SK-N-SH (cell line): ENCODE measurements around the gene THBS2. TPM values are rescaled to one million over a fixed set of nuclear protein-coding genes. Genes with fewer than 3 reads are reported as not detected.

ENCODE experiments used
- CTCF ChIA-PET: fragments of 300-600, 350-600 bp; formaldehyde crosslinking; extraction: SDS; loops from one replicate; lab custom pipeline; 2021; lab: Yijun Ruan, JAX
- POLR2A ChIA-PET: fragments of 350-600 bp; sonication (Branson Sonifier 250); formaldehyde crosslinking; extraction: SDS; loops from one replicate; lab custom pipeline; 2020; ENCODE audit warnings: antibody characterized with exemption, inconsistent platforms; lab: Yijun Ruan, JAX
- DNase-seq: peaks from one replicate; pipeline ENCODE4 v3.0.0; 2012
- H2AFZ ChIP-seq: fragments of 200-600 bp; sonication (generic); 2 replicates; pipeline ENCODE4 v1.8.1; 2016; ENCODE audit warnings: antibody characterized with exemption, mild to moderate bottlenecking, low read depth
- H3F3A ChIP-seq: fragments of 200-600 bp; sonication (generic); replicated peaks from 2 replicates; pipeline ENCODE3; 2016; ENCODE audit warnings: antibody characterized with exemption, mild to moderate bottlenecking; ENCODE audit not compliant: insufficient read depth
- H3K27ac ChIP-seq, 2 experiments: fragments of 200-500 bp in 1 of 2; fragments of 200-600 bp in 1 of 2; sonication (Bioruptor generic) in 1 of 2; sonication (generic), shearing (Covaris generic) in 1 of 2; 2 replicates each; pipeline versions ENCODE4 v1.5.1 to v1.6.1; 2014 to 2016; ENCODE audit warnings: low read depth in 2 of 2, inconsistent platforms in 1 of 2, low read length in 1 of 2, mild to moderate bottlenecking in 1 of 2, mixed read lengths in 1 of 2
- H3K27me3 ChIP-seq: fragments of 200-600 bp; sonication (generic), shearing (Covaris generic); 2 replicates; pipeline ENCODE4 v1.6.1; 2016; ENCODE audit warnings: mixed run types; ENCODE audit not compliant: insufficient read depth
- H3K36me3 ChIP-seq, 2 experiments: fragments of 200-500 bp in 1 of 2; fragments of 200-600 bp in 1 of 2; sonication (Bioruptor generic) in 1 of 2; sonication (generic) in 1 of 2; replicated peaks in 1 of 2; 2 replicates each; pipeline versions ENCODE3 to v1.5.1; 2014 to 2016; ENCODE audit warnings: low read length in 1 of 2, mild to moderate bottlenecking in 1 of 2; ENCODE audit not compliant: insufficient read depth in 2 of 2, control insufficient read depth in 1 of 2
- H3K4me1 ChIP-seq, 2 experiments: fragments of 200-500 bp in 1 of 2; fragments of 200-600 bp in 1 of 2; sonication (Bioruptor generic) in 1 of 2; sonication (generic), shearing (Covaris generic) in 1 of 2; 2 replicates each; pipeline versions ENCODE4 v1.5.1 to v1.6.1; 2014 to 2016; ENCODE audit warnings: low read depth in 1 of 2, low read length in 1 of 2, mixed run types in 1 of 2; ENCODE audit not compliant: insufficient read depth in 2 of 2, control insufficient read depth in 1 of 2
- H3K4me2 ChIP-seq: fragments of 200-600 bp; sonication (generic), shearing (Covaris generic); 2 replicates; pipeline ENCODE4 v1.6.1; 2017; ENCODE audit warnings: mixed run types
- H3K4me3 ChIP-seq, 2 experiments: fragments of 200-500 bp in 1 of 2; fragments of 200-600 bp in 1 of 2; sonication (Bioruptor generic) in 1 of 2; sonication (generic), shearing (Covaris generic) in 1 of 2; 2 replicates each; pipeline versions ENCODE4 v1.5.1 to v1.8.1; 2014 to 2016; ENCODE audit warnings: low read depth in 2 of 2, inconsistent platforms in 1 of 2, low read length in 1 of 2, mild to moderate bottlenecking in 1 of 2, mixed read lengths in 1 of 2, moderate library complexity in 1 of 2
- H3K79me2 ChIP-seq: fragments of 200-600 bp; sonication (generic); 2 replicates; pipeline ENCODE4 v1.8.1; 2017; ENCODE audit warnings: mild to moderate bottlenecking; ENCODE audit not compliant: insufficient read depth
- H3K9ac ChIP-seq: fragments of 200-600 bp; sonication (generic); 2 replicates; pipeline ENCODE4 v1.6.1; 2017; ENCODE audit warnings: mixed run types
- H3K9me2 ChIP-seq: fragments of 200-600 bp; sonication (generic); 2 replicates; pipeline ENCODE4 v1.6.1; 2017; ENCODE audit warnings: mixed run types
- H3K9me3 ChIP-seq: fragments of 200-600 bp; sonication (generic); 2 replicates; pipeline ENCODE4 v1.6.1; 2017; ENCODE audit warnings: mixed run types, mild to moderate bottlenecking, moderate library complexity
- H4K20me1 ChIP-seq: fragments of 200-600 bp; sonication (generic); 2 replicates; pipeline ENCODE4 v1.6.1; 2017; ENCODE audit warnings: mild to moderate bottlenecking, mixed run types; ENCODE audit not compliant: insufficient read depth
- FOSL2 ChIP-seq: IDR thresholded peaks from 2 replicates; pipeline ENCODE4 v1.4.0; 2012; ENCODE audit warnings: low read depth, mild to moderate bottlenecking, moderate library complexity, borderline replicate concordance
- GATA2 ChIP-seq: sonication (generic); formaldehyde crosslinking; IDR thresholded peaks from 2 replicates; pipeline ENCODE4 v1.5.0; 2020; ENCODE audit warnings: mild to moderate bottlenecking, missing genetic modification reagents
- RFX5 ChIP-seq: IDR thresholded peaks from 2 replicates; pipeline ENCODE4 v1.6.1; 2012; ENCODE audit warnings: mild to moderate bottlenecking, improper control_type of control experiment, low read length
- RXRA ChIP-seq: IDR thresholded peaks from 2 replicates; pipeline ENCODE4 v1.4.0; 2012; ENCODE audit warnings: low read depth, mild to moderate bottlenecking, borderline replicate concordance
- SIN3A ChIP-seq: IDR thresholded peaks from 2 replicates; pipeline ENCODE4 v1.6.1; 2012; ENCODE audit warnings: low read depth, mild to moderate bottlenecking, low read length, moderate library complexity, borderline replicate concordance
- YY1 ChIP-seq: IDR thresholded peaks from 2 replicates; pipeline ENCODE4 v1.4.0; 2012; ENCODE audit warnings: low read depth, mild to moderate bottlenecking
- WGBS: methylation state at CpG from one replicate; pipeline ENCODE4 v1.1.6; 2017; ENCODE audit warnings: low lambda C conversion rate; 5-methylcytosine and 5-hydroxymethylcytosine counted together
- polyA plus RNA-seq, 3 experiments: library from polyadenylated mRNA; depleted of rRNA; stranded (reverse); fragments of >200 nt; gene quantifications; 2 replicates each; pipeline ENCODE4 v1.2.3, GENCODE V29; 2012
- TF ChIP-seq, protein P1 (sequence below): IDR thresholded peaks from 2 replicates; pipeline ENCODE4 v1.6.1; 2012; ENCODE audit warnings: mild to moderate bottlenecking, low read depth, low read length, moderate library complexity
- TF ChIP-seq, protein P2 (sequence below): IDR thresholded peaks from 2 replicates; pipeline ENCODE4 v1.4.0; 2012; ENCODE audit warnings: low read depth, borderline replicate concordance
- TF ChIP-seq, protein P3 (sequence below): fragments of 150-350 bp; IDR thresholded peaks from 2 replicates; pipeline ENCODE4 v1.6.1; 2016; ENCODE audit warnings: mild to moderate bottlenecking, low read depth, low read length

The THBS2 gene
- polyA plus RNA-seq, 1 of the 3 experiments (the other 2 are of a cell fraction) = 166 TPM

DNA sequence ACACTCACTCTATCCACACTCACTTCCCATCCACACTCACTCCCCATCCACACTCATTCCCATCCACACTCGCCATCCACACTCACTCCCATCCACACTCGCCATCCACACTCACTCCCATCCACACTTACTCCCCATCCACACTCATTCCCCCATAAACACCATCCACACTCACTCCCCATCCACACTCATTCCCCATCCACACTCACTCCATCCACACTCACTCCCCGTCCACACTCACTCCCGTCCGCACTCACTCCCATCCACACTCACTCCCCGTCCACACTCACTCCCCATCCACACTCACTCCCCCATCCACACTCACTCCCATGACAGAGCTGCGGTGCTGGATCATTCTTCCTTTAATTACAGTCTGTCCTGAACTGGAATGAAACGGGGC lies 17.1 kb downstream of the THBS2 start:
- Histone ChIP-seq H2AFZ (no peak overlapping the region), H3K36me3 (peaks cover under 1 to 17% of the 10 kb centered on the region in 2 experiments)
- CTCF ChIA-PET = no interaction called here

More for the DNA sequence above, 17.1 kb downstream of the THBS2 start:
- H3K79me2 ChIP-seq = no peaks in the 10 kb centered on the region
- POLR2A ChIA-PET = no interaction called here
- H3K4me2 ChIP-seq = no peak overlapping the region
- no peak for DNase-seq
- TF ChIP-seq FOSL2 (no peak), YY1 (no peak), SIN3A (no peak), RFX5 (no peak), GATA2 (CRISPR knock-in tag) (no peak), RXRA (no peak)
- TF ChIP-seq, protein P1, sequence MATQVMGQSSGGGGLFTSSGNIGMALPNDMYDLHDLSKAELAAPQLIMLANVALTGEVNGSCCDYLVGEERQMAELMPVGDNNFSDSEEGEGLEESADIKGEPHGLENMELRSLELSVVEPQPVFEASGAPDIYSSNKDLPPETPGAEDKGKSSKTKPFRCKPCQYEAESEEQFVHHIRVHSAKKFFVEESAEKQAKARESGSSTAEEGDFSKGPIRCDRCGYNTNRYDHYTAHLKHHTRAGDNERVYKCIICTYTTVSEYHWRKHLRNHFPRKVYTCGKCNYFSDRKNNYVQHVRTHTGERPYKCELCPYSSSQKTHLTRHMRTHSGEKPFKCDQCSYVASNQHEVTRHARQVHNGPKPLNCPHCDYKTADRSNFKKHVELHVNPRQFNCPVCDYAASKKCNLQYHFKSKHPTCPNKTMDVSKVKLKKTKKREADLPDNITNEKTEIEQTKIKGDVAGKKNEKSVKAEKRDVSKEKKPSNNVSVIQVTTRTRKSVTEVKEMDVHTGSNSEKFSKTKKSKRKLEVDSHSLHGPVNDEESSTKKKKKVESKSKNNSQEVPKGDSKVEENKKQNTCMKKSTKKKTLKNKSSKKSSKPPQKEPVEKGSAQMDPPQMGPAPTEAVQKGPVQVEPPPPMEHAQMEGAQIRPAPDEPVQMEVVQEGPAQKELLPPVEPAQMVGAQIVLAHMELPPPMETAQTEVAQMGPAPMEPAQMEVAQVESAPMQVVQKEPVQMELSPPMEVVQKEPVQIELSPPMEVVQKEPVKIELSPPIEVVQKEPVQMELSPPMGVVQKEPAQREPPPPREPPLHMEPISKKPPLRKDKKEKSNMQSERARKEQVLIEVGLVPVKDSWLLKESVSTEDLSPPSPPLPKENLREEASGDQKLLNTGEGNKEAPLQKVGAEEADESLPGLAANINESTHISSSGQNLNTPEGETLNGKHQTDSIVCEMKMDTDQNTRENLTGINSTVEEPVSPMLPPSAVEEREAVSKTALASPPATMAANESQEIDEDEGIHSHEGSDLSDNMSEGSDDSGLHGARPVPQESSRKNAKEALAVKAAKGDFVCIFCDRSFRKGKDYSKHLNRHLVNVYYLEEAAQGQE = no peak
- TF ChIP-seq, protein P2, sequence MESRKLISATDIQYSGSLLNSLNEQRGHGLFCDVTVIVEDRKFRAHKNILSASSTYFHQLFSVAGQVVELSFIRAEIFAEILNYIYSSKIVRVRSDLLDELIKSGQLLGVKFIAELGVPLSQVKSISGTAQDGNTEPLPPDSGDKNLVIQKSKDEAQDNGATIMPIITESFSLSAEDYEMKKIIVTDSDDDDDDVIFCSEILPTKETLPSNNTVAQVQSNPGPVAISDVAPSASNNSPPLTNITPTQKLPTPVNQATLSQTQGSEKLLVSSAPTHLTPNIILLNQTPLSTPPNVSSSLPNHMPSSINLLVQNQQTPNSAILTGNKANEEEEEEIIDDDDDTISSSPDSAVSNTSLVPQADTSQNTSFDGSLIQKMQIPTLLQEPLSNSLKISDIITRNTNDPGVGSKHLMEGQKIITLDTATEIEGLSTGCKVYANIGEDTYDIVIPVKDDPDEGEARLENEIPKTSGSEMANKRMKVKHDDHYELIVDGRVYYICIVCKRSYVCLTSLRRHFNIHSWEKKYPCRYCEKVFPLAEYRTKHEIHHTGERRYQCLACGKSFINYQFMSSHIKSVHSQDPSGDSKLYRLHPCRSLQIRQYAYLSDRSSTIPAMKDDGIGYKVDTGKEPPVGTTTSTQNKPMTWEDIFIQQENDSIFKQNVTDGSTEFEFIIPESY = no peak
- TF ChIP-seq, protein P3, sequence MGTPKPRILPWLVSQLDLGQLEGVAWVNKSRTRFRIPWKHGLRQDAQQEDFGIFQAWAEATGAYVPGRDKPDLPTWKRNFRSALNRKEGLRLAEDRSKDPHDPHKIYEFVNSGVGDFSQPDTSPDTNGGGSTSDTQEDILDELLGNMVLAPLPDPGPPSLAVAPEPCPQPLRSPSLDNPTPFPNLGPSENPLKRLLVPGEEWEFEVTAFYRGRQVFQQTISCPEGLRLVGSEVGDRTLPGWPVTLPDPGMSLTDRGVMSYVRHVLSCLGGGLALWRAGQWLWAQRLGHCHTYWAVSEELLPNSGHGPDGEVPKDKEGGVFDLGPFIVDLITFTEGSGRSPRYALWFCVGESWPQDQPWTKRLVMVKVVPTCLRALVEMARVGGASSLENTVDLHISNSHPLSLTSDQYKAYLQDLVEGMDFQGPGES = no peak
- H3K9me3 ChIP-seq = no peaks in the 10 kb centered on the region
- no peak overlapping the region for H3K27ac ChIP-seq
- peaks cover 4% of the 10 kb centered on the region for H3F3A ChIP-seq
- WGBS = 86% methylated on average over 8 of the region's 8 CpGs
- H3K27me3 ChIP-seq = no peaks in the 10 kb centered on the region
- H3K4me3 ChIP-seq = no peak overlapping the region
- no peaks in the 10 kb centered on the region for H3K4me1 ChIP-seq
- H3K9me2 ChIP-seq = no peaks in the 10 kb centered on the region
- no peaks in the 10 kb centered on the region for H4K20me1 ChIP-seq
- no peak overlapping the region for H3K9ac ChIP-seq
